Measurements from ENCODE around the gene MBD3L2B. TPM values are rescaled to one million over a fixed set of nuclear protein-coding genes. Genes with fewer than 3 reads are reported as not detected.
"Not testable (repeated sequence)": the region's sequence is repeated elsewhere in the genome, so short reads cannot be mapped to it uniquely, and the experiment has no call there.

Gene MBD3L2B
- not detected in 2 replicates for total RNA-seq (2021)
- Bru-seq, nascent RNA, result not detected
- not detected for BruChase-seq, experiment 1, labeled RNA remaining after a 2-hour chase
- BruChase-seq, experiment 2, labeled RNA remaining after a 6-hour chase, result not detected
- long read RNA-seq, result 0 reads

DNA sequence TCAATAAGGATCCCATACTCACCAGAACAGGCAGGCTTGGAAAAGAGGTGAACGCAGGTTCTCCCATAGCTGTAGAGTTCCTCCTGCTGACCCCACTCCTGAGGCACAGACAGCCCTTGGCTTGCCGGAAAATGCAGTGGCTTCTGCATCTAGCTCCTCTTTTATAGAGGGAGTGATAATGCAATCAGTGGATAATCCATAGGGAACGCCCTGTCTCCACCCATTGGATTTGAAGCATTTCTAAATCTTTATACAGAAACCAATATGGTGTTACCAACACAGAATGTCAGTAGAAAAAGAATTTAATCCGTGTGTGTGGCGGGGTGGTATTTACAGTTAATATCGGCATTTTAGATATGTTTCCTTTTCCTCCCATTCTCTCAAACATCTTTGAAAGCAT is at the start of gene MBD3L2B:
TSS of gene MBD3L2B (minus strand) at position 101 of the 400 bp plus-strand sequence. CDS start at position 67, 34 bp downstream.
- H4K20me1 ChIP-seq (ENCODE audit: insufficient read depth); intact Hi-C loops (cut with micrococcal nuclease; ENCODE audit: unreplicated experiment); H3K27ac ChIP-seq; H3K79me2 ChIP-seq (ENCODE audit: low read depth); H3K4me2 ChIP-seq; H3K9me3 ChIP-seq (ENCODE audit: insufficient read depth, low read depth); H2AFZ ChIP-seq; BruUV-seq (replicated peaks); POLR2A ChIA-PET (ENCODE audit: unreplicated experiment); H3K4me3 ChIP-seq; DNase-seq; H3F3A ChIP-seq (ENCODE audit: insufficient read depth, low read depth); H3K4me1 ChIP-seq (replicated peaks; ENCODE audit: insufficient read depth); CTCF ChIA-PET; H3K36me3 ChIP-seq (ENCODE audit: low read depth); H3K9me2 ChIP-seq (ENCODE audit: insufficient read depth): not testable (repeated sequence)
- H3K27me3 ChIP-seq (ENCODE audit: insufficient read depth, low read depth), result peaks cover 18% of the 10 kb centered on the region

DNA sequence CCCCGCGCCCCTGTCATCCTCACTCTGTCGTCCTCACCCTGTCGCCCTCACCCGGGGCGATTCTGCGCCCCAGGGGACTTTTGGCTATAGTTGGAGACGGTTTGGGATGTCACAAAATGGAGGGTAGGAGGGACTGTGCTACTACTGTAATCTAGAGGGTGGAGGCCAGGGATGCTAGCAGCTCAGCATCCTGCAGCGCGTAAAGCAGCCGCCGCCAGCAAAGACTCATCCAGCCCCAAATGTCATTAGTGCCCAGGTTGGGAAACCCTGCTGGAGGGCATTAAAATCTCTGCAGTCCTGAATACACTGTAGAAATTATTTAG is 48.6 kb upstream of the MBD3L2B start:
- POLR2A ChIA-PET (ENCODE audit: unreplicated experiment), result interaction anchor here (0.7 kb wide), 1 partner anchor 687 kb away, joined by 5 read pairs; no protein-coding TSS in a partner anchor
- H3K4me1 ChIP-seq (replicated peaks; ENCODE audit: insufficient read depth), result no peaks in the 10 kb centered on the region
- H2AFZ ChIP-seq, result peak overlapping the region; percentile 96
- peaks cover 12% of the 10 kb centered on the region for H3K79me2 ChIP-seq (ENCODE audit: low read depth)
- no peaks in the 10 kb centered on the region for H3F3A ChIP-seq (ENCODE audit: insufficient read depth, low read depth)
- no peaks in the 10 kb centered on the region for H3K9me2 ChIP-seq (ENCODE audit: insufficient read depth)
- no peaks in the 10 kb centered on the region for H3K9me3 ChIP-seq (ENCODE audit: insufficient read depth, low read depth)
- no TSS peak for BruUV-seq (replicated peaks)
- H3K36me3 ChIP-seq (ENCODE audit: low read depth), result peaks cover 13% of the 10 kb centered on the region
- H4K20me1 ChIP-seq (ENCODE audit: insufficient read depth), result no peaks in the 10 kb centered on the region
- H3K27me3 ChIP-seq (ENCODE audit: insufficient read depth, low read depth), result no peaks in the 10 kb centered on the region
- H3K4me3 ChIP-seq, result peak overlapping the region; percentile 94
- peak overlapping the region; percentile 82 for H3K4me2 ChIP-seq
- H3K27ac ChIP-seq, result no peak overlapping the region
- CTCF ChIA-PET, result interaction anchor here (0.6 kb wide), 1 partner anchor 129 kb away, joined by 6 read pairs; no protein-coding TSS in a partner anchor
- DNase-seq, result no peak
- intact Hi-C loops (cut with micrococcal nuclease; ENCODE audit: unreplicated experiment), result no loop called here
- TF ChIP-seq EZH2 (IDR thresholded peaks at IDR 0.05; ENCODE audit: low read depth), result no peak
- TF ChIP-seq, protein P1, sequence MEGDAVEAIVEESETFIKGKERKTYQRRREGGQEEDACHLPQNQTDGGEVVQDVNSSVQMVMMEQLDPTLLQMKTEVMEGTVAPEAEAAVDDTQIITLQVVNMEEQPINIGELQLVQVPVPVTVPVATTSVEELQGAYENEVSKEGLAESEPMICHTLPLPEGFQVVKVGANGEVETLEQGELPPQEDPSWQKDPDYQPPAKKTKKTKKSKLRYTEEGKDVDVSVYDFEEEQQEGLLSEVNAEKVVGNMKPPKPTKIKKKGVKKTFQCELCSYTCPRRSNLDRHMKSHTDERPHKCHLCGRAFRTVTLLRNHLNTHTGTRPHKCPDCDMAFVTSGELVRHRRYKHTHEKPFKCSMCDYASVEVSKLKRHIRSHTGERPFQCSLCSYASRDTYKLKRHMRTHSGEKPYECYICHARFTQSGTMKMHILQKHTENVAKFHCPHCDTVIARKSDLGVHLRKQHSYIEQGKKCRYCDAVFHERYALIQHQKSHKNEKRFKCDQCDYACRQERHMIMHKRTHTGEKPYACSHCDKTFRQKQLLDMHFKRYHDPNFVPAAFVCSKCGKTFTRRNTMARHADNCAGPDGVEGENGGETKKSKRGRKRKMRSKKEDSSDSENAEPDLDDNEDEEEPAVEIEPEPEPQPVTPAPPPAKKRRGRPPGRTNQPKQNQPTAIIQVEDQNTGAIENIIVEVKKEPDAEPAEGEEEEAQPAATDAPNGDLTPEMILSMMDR (conservative IDR thresholded peaks at IDR 0.05), result no peak

DNA sequence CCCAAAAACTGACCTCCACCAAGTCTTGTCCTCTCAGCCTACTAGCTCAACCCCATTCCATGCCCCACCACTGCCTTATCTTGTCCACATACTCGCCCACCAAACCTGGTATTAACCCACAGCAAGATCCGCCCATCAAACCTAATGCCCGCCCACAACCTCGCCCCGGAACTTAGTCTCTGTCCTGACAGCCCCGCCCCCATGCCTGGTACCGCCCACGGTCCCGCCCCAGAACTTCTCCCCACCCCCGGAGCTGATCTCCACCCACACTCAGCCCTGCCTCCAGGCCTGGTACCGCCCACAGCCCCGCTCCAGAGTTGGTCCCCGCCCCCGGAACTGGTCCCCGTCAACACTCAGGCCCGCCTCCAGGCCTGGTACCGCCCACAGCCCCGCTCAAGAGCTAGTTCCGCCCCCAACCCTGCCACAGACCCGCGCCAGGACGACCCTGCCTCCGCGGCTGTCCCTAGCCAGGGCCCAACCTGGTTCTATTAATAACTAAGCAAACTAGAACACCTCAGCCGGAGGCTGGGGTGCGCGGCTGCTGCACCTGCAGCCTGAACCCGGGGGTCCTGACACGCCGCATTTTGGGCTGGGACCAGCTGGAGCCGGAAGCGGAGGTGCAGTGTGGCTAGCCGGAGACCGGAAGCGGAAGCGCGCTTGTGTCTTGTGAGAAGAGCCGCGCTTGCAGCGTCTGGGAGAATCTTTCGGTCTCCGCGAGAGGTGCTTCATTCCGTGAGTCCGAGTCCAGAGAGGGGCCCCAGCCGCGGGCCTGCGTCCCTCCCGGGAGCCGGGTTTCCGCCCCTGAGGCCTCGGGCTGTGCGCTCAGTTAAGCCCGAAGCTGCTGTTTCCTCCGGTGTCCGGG is 48.0 kb upstream of the MBD3L2B start, which contains the start of gene ZNF557:
TSS of gene ZNF557 (plus strand) at position 662 of the 862 bp plus-strand sequence. CDS start 5,372 bp downstream, outside the sequence.
- Histone ChIP-seq H3K36me3 (ENCODE audit: low read depth) (peaks cover 13% of the 10 kb centered on the region), H3K4me2 (peak within 1 kb of the TSS; percentile 82), H3F3A (ENCODE audit: insufficient read depth, low read depth) (no peaks in the 10 kb centered on the region), H2AFZ (peak within 1 kb of the TSS; percentile 96), H4K20me1 (ENCODE audit: insufficient read depth) (no peaks in the 10 kb centered on the region), H3K27me3 (ENCODE audit: insufficient read depth, low read depth) (no peaks in the 10 kb centered on the region), H3K79me2 (ENCODE audit: low read depth) (peaks cover 12% of the 10 kb centered on the region), H3K9me3 (ENCODE audit: insufficient read depth, low read depth) (no peaks in the 10 kb centered on the region), H3K4me3 (peak within 1 kb of the TSS; percentile 94), H3K27ac (no peak within 1 kb of the TSS), H3K4me1 (replicated peaks; ENCODE audit: insufficient read depth) (no peaks in the 10 kb centered on the region), H3K9me2 (ENCODE audit: insufficient read depth) (no peaks in the 10 kb centered on the region)
- ChIA-PET CTCF (no interaction called here), POLR2A (ENCODE audit: unreplicated experiment) (interaction anchor here (0.6 to 0.8 kb wide), 6 partner anchors 392 to 851 kb away, joined by 4 to 15 read pairs (median 4); no protein-coding TSS in a partner anchor)
- TF ChIP-seq, protein P1 (conservative IDR thresholded peaks at IDR 0.05), result no peak
- no peak for TF ChIP-seq EZH2 (IDR thresholded peaks at IDR 0.05; ENCODE audit: low read depth)
- BruUV-seq (replicated peaks), result no TSS peak
- intact Hi-C loops (cut with micrococcal nuclease; ENCODE audit: unreplicated experiment), result no loop called here
- peak; percentile 77 to 94 for DNase-seq

Measured in PC-9 (cell line).